IPS DF 6.9 (cell line): ENCODE results near the gene GRK1.

Experiments used
- DNase-seq: peaks from one replicate; pipeline ENCODE4 v3.0.0-alpha.2; 2013; ENCODE audit warnings: low read depth, low spot score
- H3K27ac ChIP-seq: one replicate; pipeline ENCODE4 v1.5.1; 2013; ENCODE audit warnings: low read length, control low read depth
- H3K27me3 ChIP-seq: 2 replicates; pipeline ENCODE4 v1.6.1; 2013; ENCODE audit warnings: mild to moderate bottlenecking, low read length; ENCODE audit not compliant: control insufficient read depth, insufficient read depth
- H3K36me3 ChIP-seq: 2 replicates; pipeline ENCODE4 v1.6.1; 2013; ENCODE audit warnings: low read length; ENCODE audit not compliant: control insufficient read depth, insufficient read depth
- H3K4me1 ChIP-seq: 2 replicates; pipeline ENCODE4 v1.6.1; 2013; ENCODE audit warnings: low read length; ENCODE audit not compliant: control insufficient read depth, insufficient read depth
- H3K4me3 ChIP-seq: 2 replicates; pipeline ENCODE4 v1.5.1; 2013; ENCODE audit warnings: mild to moderate bottlenecking, low read length
- H3K9me3 ChIP-seq: 2 replicates; pipeline ENCODE4 v1.6.1; 2013; ENCODE audit warnings: low read length, inconsistent platforms; ENCODE audit not compliant: control insufficient read depth, insufficient read depth
- WGBS: extraction: QIAGEN DNeasy Blood & Tissue Kit; methylation state at CpG from one replicate; pipeline ENCODE4 v1.1.7; 2013; ENCODE audit warnings: mixed read lengths, missing lambda C conversion rate; ENCODE audit not compliant: insufficient read length, insufficient coverage; 5-methylcytosine and 5-hydroxymethylcytosine counted together

GRK1 gene

GRCh38 chr13:113639616-113640262 is 27.3 kb upstream of the GRK1 start:
- Histone ChIP-seq H3K27ac (no peak overlapping the region), H3K9me3 (peaks cover 2% of the 10 kb centered on the region), H3K36me3 (peaks cover 38% of the 10 kb centered on the region), H3K4me1 (no peaks in the 10 kb centered on the region), H3K4me3 (no peak overlapping the region), H3K27me3 (no peaks in the 10 kb centered on the region)
- no peak for DNase-seq
- WGBS, result no CpG with 5 or more reads among the region's 27 CpGs

DNA sequence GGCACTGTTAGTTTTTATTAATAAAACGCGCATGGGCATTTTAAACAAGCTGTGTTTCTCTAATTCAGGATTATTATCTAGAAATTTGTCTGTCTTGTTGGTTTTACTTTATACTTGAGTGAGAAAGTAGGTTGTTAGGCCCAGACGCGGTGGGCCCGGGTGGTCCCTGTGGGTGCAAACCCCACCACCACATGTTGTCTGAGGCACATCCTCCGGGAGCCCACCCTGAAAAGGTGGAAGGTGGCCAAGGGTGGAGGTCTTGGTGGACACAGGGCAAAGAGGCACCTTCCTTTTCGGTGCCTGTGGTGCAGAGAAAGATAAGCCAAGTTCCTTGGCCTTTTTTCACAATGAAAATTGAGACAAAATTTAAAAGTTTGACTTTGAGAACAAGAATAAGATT is 25.6 kb upstream of the GRK1 start:
- no CpG with 5 or more reads among the region's 7 CpGs for WGBS
- Histone ChIP-seq H3K4me3 (no peak overlapping the region), H3K9me3 (peaks cover 2% of the 10 kb centered on the region), H3K4me1 (no peaks in the 10 kb centered on the region), H3K27me3 (no peaks in the 10 kb centered on the region), H3K36me3 (peaks cover 30% of the 10 kb centered on the region), H3K27ac (no peak overlapping the region)
- no peak for DNase-seq

- WGBS, result no CpG with 5 or more reads among the region's 2 CpGs
- Histone ChIP-seq H3K4me3 (no peak overlapping the region), H3K9me3 (peaks cover 2% of the 10 kb centered on the region), H3K27me3 (no peaks in the 10 kb centered on the region), H3K36me3 (peaks cover 18% of the 10 kb centered on the region), H3K27ac (no peak overlapping the region), H3K4me1 (no peaks in the 10 kb centered on the region)
- no peak for DNase-seq
These were observed 24.5 kb upstream of the GRK1 start for GRCh38 chr13:113642563-113642962.

DNA sequence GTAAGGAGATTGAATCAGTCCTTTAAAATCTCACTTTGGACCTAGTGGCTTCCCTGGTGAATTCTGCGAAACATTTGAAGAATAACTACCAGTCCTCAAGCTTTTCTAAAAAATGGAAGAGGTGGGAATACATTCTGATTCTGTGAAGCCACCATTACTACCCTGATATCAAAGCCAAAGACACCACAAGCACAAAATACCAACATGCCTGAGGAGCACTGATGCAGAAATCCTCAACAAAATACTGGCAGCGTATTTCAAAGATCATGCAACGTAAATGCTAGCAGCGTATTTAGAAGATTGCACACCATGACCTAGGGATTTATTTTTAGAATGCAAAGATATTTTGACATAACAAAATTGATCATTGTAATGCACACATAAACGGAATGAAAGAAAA is 23.4 kb upstream of the GRK1 start:
- DNase-seq, result no peak
- Histone ChIP-seq H3K36me3 (peaks cover 12% of the 10 kb centered on the region; the same call in 1 of the 2 replicates), H3K4me1 (no peaks in the 10 kb centered on the region), H3K27me3 (no peaks in the 10 kb centered on the region), H3K9me3 (peaks cover 2% of the 10 kb centered on the region), H3K4me3 (no peak overlapping the region), H3K27ac (no peak overlapping the region)
- no CpG with 5 or more reads among the region's 5 CpGs for WGBS

- WGBS, result no CpG with 5 or more reads among the region's 1 CpG
- no peaks in the 10 kb centered on the region for H3K4me1 ChIP-seq
- H3K4me3 ChIP-seq, result no peak overlapping the region
- H3K9me3 ChIP-seq, result no peaks in the 10 kb centered on the region; the same call in 1 of the 2 replicates
- no peaks in the 10 kb centered on the region for H3K27me3 ChIP-seq
- H3K27ac ChIP-seq, result no peak overlapping the region
- DNase-seq, result no peak
- peaks cover 8% of the 10 kb centered on the region; the same call in 1 of the 2 replicates for H3K36me3 ChIP-seq
These were observed 22.2 kb upstream of the GRK1 start for GRCh38 chr13:113644800-113645199.

- H3K27me3 ChIP-seq, result no peaks in the 10 kb centered on the region
- no peak for DNase-seq
- H3K36me3 ChIP-seq, result peaks cover 4% of the 10 kb centered on the region; the same call in 1 of the 2 replicates
- H3K27ac ChIP-seq, result no peak overlapping the region
- H3K4me3 ChIP-seq, result no peak overlapping the region
- WGBS, result no CpG with 5 or more reads among the region's 9 CpGs
- no peaks in the 10 kb centered on the region for H3K4me1 ChIP-seq
- no peaks in the 10 kb centered on the region; the same call in 1 of the 2 replicates for H3K9me3 ChIP-seq
These were observed 21.7 kb upstream of the GRK1 start for GRCh38 chr13:113645329-113645728.

GRCh38 chr13:113646376-113646775 is 20.6 kb upstream of the GRK1 start:
- Histone ChIP-seq H3K9me3 (no peaks in the 10 kb centered on the region; the same call in 1 of the 2 replicates), H3K27me3 (no peaks in the 10 kb centered on the region), H3K4me3 (no peak overlapping the region), H3K4me1 (no peaks in the 10 kb centered on the region), H3K36me3 (peaks cover 4% of the 10 kb centered on the region; the same call in 1 of the 2 replicates), H3K27ac (no peak overlapping the region)
- no CpG with 5 or more reads among the region's 11 CpGs for WGBS
- no peak for DNase-seq

GRCh38 chr13:113646921-113647340 is 20.1 kb upstream of the GRK1 start:
- Histone ChIP-seq H3K4me3 (no peak overlapping the region), H3K27ac (no peak overlapping the region)
- WGBS, result no CpG with 5 or more reads among the region's 10 CpGs

DNA sequence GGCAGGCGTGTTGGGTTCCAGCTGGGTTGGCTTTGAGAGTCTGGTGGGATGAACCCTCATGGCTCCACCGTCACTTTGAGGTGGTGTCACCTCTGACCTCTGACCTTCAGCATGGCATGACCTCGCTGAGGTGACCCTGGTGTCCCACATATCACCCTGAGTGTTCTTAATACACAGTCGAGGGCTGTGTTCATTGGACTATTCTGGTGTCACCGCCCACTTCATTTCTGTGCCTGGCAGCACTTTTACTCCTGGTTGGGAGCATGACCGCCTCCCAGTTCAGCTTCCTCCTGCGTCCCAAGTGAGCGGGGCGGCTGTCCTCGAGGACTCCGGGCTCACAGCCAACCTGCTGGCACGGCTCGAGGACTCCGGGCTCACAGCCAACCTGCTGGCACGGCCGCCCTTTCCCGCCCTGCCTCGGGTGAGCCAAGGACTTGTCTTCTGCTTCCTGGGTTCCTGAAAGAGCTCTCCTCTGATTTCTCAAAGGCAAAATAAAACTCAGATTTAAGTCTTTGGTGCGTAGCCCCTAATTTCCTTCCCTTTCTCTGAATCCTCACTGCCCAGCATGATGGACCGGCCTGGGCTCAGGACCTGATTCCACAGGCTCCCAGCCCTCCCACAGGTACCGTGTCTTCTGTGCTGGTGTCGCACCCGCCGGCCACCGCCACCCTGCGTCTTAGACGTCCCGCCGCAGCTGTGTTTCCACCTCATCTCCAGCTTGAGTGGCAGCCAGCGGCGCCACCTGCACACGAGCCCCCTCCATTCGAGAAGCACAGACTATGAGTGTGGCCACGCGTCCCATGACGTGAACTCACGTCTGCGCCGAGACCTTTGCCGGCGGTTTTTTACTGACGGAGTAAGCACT is 19.4 kb upstream of the GRK1 start:
- H3K27me3 ChIP-seq, result no peaks in the 10 kb centered on the region
- DNase-seq, result no peak
- no peaks in the 10 kb centered on the region for H3K4me1 ChIP-seq
- H3K27ac ChIP-seq, result no peak overlapping the region
- H3K36me3 ChIP-seq, result no peaks in the 10 kb centered on the region
- no peaks in the 10 kb centered on the region for H3K9me3 ChIP-seq
- no peak overlapping the region for H3K4me3 ChIP-seq
- WGBS, result no CpG with 5 or more reads among the region's 42 CpGs

More at GRCh38 chr13:113646921-113647340, 20.1 kb upstream of the GRK1 start:
- no peaks in the 10 kb centered on the region for H3K27me3 ChIP-seq
- no peak for DNase-seq
- H3K9me3 ChIP-seq, result no peaks in the 10 kb centered on the region; the same call in 1 of the 2 replicates
- no peaks in the 10 kb centered on the region for H3K4me1 ChIP-seq
- no peaks in the 10 kb centered on the region for H3K36me3 ChIP-seq

- no peak overlapping the region for H3K27ac ChIP-seq
- H3K27me3 ChIP-seq, result no peaks in the 10 kb centered on the region
- no peak for DNase-seq
- WGBS, result no CpG with 5 or more reads among the region's 13 CpGs
- H3K9me3 ChIP-seq, result no peaks in the 10 kb centered on the region
- no peaks in the 10 kb centered on the region for H3K36me3 ChIP-seq
- H3K4me1 ChIP-seq, result no peaks in the 10 kb centered on the region
- H3K4me3 ChIP-seq, result no peak overlapping the region
These were observed 18.8 kb upstream of the GRK1 start for GRCh38 chr13:113648216-113648610.
